GM19193 (cell line): Measurements from ENCODE around the gene DLEC1.

Experiments used
- POLR2A ChIP-seq: IDR thresholded peaks from 4 replicates; pipeline ENCODE4 v1.6.1; 2011; ENCODE audit not compliant: insufficient read depth, insufficient read length; ENCODE audit errors: extremely low read depth

DLEC1 gene

DNA sequence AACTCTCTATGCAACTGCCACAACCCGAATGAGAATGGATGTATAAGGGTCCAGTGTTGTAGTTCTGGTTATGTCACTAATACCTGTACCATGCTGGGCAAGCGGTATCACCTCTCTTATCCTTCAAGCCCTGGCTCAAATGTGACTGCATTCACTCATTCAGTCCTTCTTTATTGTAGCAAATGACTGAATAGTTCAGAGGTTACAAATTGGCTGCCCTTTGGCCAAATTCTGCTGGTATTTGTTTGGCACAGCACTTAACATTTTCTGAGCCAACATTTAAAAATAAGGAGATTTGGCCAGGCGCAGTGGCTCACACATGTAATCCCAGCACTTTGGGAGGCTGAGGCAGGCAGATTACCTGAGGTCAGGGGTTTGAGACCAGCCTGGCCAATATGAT is 47.5 kb downstream of the DLEC1 start:
- TF ChIP-seq POLR2A, result no peak

GRCh38 chr3:38088126-38089078 is 49.4 kb downstream of the DLEC1 start:
- no peak for TF ChIP-seq POLR2A

DNA sequence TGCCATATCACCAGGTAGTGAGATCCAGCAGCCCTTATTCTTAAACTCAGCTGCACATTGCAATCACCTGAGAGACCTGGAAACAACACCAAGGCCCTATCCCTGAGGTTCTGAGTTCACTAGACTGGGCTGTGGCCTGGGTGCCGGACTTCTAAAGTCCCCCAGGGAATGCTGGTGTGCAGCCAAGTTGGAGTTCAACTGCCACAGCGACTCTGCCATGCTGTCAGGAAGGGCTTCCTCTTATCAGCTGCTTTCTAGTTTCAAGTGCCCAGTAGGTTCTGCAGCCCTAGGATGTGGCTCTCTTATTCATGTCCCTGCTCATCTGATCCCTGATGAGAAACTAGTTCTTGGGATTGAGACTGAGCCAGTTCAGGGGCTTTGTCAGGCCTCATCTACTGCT is 50.2 kb downstream of the DLEC1 start:
- no peak for TF ChIP-seq POLR2A

- no peak for TF ChIP-seq POLR2A
Observed at GRCh38 chr3:38090453-38090852, 51.4 kb downstream of the DLEC1 start.

- TF ChIP-seq POLR2A, result no peak
Observed at GRCh38 chr3:38094999-38095398, 56.0 kb downstream of the DLEC1 start.

DNA sequence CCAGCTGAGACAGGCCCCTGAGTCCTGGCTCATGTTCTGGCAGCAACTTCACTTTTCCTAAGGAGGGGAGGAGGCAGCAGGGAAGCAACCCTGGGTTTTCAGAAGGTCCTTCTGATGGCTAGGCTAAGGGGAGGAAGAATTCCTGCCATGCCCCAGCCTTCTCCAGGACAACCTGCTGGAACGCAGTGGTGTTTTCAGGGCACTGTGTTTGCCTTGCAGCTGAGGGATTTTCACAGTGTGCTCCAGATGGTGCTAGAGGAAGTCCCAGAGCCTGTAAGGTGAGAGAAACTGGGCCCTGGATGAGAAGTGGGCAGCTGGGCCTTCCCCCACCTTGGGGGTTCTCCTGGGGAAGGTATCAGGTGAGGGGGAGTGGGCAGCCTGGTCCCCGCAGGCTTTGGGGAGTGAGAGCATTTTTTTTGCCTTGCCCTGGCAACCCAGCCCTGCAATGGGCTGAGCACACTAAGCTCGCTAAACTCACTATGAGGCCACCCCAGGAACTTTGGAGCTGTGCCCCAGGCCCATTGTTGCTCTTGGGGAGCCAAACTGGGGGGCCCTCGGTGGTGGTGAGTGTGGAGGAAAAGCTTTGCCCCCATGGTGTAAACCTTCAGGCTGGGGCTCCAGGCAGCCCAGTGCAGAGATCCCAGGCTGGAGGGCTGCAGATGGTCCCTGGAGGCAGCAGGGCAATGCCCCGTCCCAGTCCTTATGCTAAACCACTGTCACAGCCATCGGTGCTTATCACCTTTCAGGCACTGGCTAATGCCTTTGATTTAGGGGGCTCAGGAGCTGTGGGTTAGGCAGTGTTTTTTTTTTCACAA is 56.9 kb downstream of the DLEC1 start:
- no peak for TF ChIP-seq POLR2A

DNA sequence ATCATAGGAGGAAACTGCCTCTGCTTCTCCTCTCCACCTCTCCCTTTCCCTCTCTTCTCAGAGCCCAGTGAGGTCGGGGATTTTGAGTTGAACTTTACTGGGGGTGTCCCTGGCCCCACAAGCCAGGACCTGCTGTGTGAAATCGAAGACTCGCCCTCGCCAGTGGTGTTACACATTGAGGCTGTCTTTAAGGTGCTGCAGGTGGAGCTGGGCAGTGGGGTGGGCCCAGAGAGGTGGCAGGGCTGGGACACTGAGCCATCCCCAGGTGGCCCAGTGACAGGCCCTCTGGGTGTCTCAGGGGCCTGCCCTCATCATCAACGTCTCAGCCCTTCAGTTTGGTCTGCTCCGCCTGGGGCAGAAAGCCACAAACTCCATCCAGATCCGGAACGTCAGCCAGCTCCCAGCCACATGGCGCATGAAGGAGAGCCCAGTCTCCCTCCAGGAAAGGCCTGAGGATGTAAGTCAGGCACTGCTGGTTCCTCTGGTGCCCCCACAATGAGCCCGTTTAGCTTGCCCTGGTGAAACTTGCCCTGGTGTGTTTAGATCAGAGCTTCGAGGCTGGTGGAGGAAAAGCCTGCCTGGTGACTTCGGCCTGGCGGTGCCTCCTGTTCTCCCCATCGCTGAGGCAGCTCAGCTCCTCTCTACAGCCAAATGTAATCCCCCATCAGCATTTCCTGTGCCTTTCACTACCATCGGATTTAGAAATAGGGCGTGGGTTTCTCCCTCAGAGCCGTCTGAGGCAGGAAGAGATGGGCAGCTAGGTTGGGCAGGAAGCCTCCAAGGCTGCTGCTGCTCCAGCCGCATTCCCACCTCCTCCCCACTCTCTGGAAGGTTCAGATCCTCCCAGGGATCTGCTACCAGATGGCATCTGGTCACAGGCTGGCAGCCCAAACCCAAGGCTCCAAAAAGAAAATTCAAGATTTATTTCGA is 58.7 kb downstream of the DLEC1 start:
- no peak for TF ChIP-seq POLR2A

GRCh38 chr3:38098376-38098723 is 59.3 kb downstream of the DLEC1 start:
- TF ChIP-seq POLR2A, result no peak

- no peak for TF ChIP-seq POLR2A
Observed at GRCh38 chr3:38099518-38099917, 60.5 kb downstream of the DLEC1 start.

- TF ChIP-seq POLR2A, result no peak
Observed at GRCh38 chr3:38100498-38100897, 61.5 kb downstream of the DLEC1 start.

- no peak for TF ChIP-seq POLR2A
Observed at GRCh38 chr3:38101811-38102443, 62.9 kb downstream of the DLEC1 start.

DNA sequence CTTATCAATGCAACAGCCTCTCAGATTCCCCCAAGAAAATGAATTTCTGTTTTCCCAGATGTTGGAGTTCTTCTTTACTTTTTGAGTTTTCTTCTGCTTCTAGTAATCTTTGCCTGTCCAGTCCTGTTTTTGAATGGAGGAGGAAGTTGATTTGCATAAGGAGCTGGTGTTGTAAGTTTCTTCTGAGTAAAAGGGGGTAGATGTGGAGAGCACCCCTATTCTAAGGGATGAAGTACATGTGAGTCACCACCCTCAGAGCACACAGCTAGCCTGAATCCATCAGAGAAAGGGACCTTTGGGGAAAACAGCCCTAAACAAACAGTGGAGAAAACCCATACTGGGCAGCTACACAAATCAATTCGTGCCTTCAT is 63.4 kb downstream of the DLEC1 start:
- no peak for TF ChIP-seq POLR2A

GRCh38 chr3:38105525-38105924 is 66.5 kb downstream of the DLEC1 start:
- no peak for TF ChIP-seq POLR2A

DNA sequence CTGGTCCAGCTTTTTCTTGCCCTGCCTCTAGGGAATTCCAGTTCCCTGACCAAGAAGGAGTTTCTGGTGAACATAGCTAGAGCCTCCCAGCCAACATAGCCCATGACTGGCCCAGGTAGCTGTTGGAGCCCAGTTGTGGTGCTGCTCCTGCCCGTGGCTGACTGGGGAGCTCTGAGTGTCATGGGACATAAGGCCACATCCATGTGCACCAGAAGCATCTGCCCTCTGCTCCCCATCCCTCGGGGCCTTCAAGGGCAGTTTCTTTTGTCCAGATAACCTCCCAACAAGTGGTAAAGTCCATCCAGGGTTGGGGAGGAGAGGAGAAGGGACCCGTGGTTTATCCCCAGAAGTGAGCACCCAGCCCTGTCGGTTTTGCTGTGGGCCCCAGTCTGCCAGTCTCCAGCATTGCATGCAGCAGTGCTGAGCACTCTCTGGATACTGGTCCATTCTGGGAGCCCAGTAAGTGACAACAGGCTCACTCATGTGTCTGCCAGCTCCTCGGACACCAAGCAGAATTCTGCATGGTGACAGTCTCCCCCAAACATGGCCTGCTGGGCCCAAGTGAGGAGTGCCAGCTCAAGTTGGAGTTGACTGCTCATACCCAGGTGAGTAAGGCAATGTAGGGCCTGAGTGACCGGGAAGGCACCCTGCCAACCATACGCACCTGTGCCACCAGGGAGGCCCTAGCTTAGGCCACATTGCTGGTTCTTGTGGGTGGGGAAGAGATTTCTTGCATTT is 69.1 kb downstream of the DLEC1 start:
- TF ChIP-seq POLR2A, result no peak
